ENCODE data around the gene HNRNPCL4. TPM values are rescaled to one million over a fixed set of nuclear protein-coding genes. Genes with fewer than 3 reads are reported as not detected.
"Not testable (repeated sequence)": the region's sequence is repeated elsewhere in the genome, so short reads cannot be mapped to it uniquely, and the experiment has no call there.

HNRNPCL4 gene
- total RNA-seq (not detected), polyA plus RNA-seq (not detected)
- long read RNA-seq, donor 1 = 0 reads
- long read RNA-seq, donor 2 = 0 reads
- long read RNA-seq, donor 3 = 0 reads

DNA sequence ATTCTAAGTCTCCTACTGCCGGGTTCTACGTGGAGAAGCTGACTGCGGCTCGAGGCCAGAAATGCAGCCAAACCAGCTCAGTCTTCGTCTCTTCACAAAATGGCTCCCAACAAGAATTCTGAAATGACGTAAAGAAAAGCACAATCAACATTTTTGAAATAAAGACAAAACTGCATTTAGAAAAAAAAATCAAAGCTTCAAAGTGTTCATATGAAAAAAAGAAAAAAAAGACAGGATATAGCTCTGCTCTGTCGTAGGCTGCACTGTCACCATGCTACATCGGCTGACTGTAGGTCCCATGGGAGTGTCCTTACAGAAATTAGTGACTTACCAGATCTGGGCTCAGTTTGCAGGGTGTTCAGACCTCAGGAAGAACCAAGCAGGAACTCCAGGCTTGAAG is at the start of gene HNRNPCL4:
TSS of gene HNRNPCL4 (minus strand) at position 101 of the 400 bp plus-strand sequence. CDS start 164 bp downstream, outside the sequence.
- WGBS, 3 donors = no CpG with 5 or more reads among the region's 8 CpGs
- DNase-seq; H3K9me3 ChIP-seq; H3K36me3 ChIP-seq; H3K4me3 ChIP-seq; H3K27ac ChIP-seq; intact Hi-C loops (cut with DNase I); H3K27me3 ChIP-seq; H3K4me1 ChIP-seq (ENCODE audit: insufficient read depth): not testable (repeated sequence)

DNA sequence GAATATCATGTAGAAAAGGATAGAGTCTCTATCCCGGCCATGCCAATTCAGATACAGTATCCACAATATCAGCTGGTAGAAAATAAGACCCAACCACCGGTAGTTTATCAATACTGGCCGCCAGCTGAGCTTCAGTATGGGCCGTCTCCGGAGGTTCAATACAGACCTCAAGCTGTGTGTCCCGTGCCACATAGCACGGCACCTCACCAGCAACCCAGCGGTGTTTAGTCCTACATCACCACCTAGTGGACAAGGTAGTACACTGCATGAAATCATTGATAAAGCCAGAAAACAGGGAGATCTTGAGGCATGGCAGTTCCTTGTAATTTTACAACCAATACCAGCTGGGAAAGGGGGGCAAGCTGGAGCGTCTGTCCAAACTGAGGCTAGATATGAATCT is 43.3 kb upstream of the HNRNPCL4 start:
- intact Hi-C loops (cut with DNase I); DNase-seq; H3K36me3 ChIP-seq; H3K4me1 ChIP-seq (ENCODE audit: insufficient read depth); H3K4me3 ChIP-seq; H3K27me3 ChIP-seq; H3K9me3 ChIP-seq; H3K27ac ChIP-seq: not testable (repeated sequence)
- no CpG with 5 or more reads among the region's 9 CpGs for WGBS, 3 donors

DNA sequence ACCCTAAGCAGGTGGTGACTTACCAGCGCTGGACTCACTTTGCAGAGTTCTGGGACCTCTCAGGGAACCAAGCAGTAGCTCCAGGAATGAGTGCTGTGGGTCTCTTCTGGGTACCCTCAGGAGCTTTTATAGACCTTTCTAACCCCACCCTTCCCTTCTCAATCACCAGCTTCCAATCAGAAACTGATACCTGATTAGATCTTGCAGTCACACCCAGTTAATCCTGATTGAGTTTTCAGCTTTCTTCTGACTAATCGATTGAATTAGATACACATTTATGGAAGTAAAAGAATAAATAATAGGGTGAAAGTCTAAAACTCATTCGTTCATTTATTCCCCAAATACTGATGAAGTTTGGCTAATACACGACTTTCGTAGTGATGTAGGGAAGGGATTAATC is 35.9 kb upstream of the HNRNPCL4 start, which contains the start of gene PRAMEF13:
TSS of gene PRAMEF13 (minus strand) at position 101 of the 400 bp plus-strand sequence. CDS start 1,820 bp downstream, outside the sequence.
- intact Hi-C loops (cut with DNase I); H3K27me3 ChIP-seq; H3K36me3 ChIP-seq; H3K4me3 ChIP-seq; DNase-seq; H3K27ac ChIP-seq; H3K4me1 ChIP-seq (ENCODE audit: insufficient read depth); H3K9me3 ChIP-seq: not testable (repeated sequence)
- WGBS, 3 donors = 64% methylated on average over 3 of the region's 5 CpGs; no CpG with 5 or more reads in 2 of the 3 donors

DNA sequence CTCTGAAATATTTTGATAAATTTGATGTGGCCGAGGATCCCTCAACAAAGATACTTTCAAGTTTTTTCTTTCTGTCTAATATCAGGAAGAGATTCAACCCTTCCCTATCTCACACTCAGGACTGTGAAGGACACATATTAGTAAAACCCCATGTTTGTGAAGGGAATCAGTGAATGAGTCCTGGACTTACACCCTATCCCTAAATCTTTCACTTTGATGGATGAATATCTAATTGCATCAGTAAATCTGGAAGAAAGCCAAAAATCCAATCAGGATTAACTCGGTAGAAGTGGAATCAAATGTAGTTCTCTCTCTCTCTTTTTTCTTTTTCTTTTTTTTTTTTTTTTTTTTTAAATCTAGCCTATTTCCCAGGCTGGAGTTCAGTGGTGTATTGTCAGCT is 6.1 kb upstream of the HNRNPCL4 start, which contains the start of gene PRAMEF9:
TSS of gene PRAMEF9 (plus strand) at position 301 of the 400 bp plus-strand sequence. CDS start 3,433 bp downstream, outside the sequence.
- H3K4me3 ChIP-seq; DNase-seq; H3K9me3 ChIP-seq; H3K36me3 ChIP-seq; H3K4me1 ChIP-seq (ENCODE audit: insufficient read depth); intact Hi-C loops (cut with DNase I); H3K27me3 ChIP-seq; H3K27ac ChIP-seq: not testable (repeated sequence)
- 48 to 86% (median 73%) methylated on average over 1 to 2 of the region's 2 CpGs for WGBS, 3 donors

DNA sequence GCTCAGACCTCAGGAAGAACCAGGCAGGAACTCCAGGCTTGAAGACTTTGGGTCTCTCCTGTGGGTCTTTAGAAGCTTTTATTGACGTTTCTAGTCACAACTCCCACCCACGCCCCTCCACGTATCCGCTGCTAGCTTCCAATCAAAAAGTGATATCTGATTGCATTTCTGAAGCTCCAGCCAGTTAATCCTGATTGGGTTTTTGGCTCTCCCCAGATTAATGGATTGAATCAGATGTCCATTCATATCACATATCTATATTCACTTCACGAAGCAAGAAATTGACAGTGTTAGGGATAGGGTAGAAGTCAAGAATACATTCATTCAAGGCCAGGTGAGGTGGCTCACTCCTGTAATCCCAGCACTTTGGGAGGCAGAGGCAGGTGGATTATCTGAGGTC is 9.5 kb downstream of the HNRNPCL4 start, which contains the start of gene PRAMEF26:
TSS of gene PRAMEF26 (minus strand) at position 101 of the 400 bp plus-strand sequence. CDS start 2,914 bp downstream, outside the sequence.
- WGBS, 3 donors = 83 to 100% methylated on average over 1 of the region's 5 CpGs; no CpG with 5 or more reads in 1 of the 3 donors
- H3K4me1 ChIP-seq (ENCODE audit: insufficient read depth); H3K4me3 ChIP-seq; H3K36me3 ChIP-seq; H3K27me3 ChIP-seq; DNase-seq; H3K9me3 ChIP-seq; H3K27ac ChIP-seq; intact Hi-C loops (cut with DNase I): not testable (repeated sequence)

DNA sequence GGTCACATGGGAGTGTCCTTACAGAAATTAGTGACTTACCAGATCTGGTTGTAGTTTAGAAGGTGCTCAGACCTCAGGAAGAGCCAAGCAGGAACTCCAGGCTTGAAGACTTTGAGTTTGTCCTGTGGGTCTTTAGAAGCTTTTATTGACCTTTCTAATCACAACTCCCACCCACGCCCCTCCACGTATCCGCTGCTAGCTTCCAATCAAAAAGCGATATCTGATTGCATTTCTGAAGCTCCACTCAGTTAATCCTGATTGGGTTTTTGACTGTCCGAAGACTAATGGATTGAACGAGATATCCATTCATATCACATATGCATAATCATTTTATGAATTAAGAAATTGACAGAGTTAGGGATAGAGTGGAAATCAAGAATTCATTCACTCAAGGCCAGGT is 48.7 kb downstream of the HNRNPCL4 start, which contains the start of gene HNRNPCL2:
TSS of gene HNRNPCL2 (minus strand) at position 101 of the 400 bp plus-strand sequence. CDS start 454 bp downstream, outside the sequence.
- H3K27ac ChIP-seq; intact Hi-C loops (cut with DNase I); H3K4me1 ChIP-seq (ENCODE audit: insufficient read depth); H3K27me3 ChIP-seq; H3K36me3 ChIP-seq; H3K9me3 ChIP-seq; H3K4me3 ChIP-seq; DNase-seq: not testable (repeated sequence)
- WGBS, 3 donors = 86 to 88% (median 86%) methylated on average over 6 of the region's 6 CpGs

Other genes starting within 250 kb of the HNRNPCL4 start
- not detected for gene PRAMEF7, start 249.0 kb downstream of the HNRNPCL4 start, total RNA-seq
- not detected for gene PRAMEF7, start 249.0 kb downstream of the HNRNPCL4 start, polyA plus RNA-seq
- gene PRAMEF6, start 218.1 kb downstream of the HNRNPCL4 start, total RNA-seq = not detected
- gene PRAMEF6, start 218.1 kb downstream of the HNRNPCL4 start, polyA plus RNA-seq = not detected
- not detected for gene PRAMEF27, start 109.1 kb downstream of the HNRNPCL4 start, total RNA-seq
- not detected for gene PRAMEF27, start 109.1 kb downstream of the HNRNPCL4 start, polyA plus RNA-seq
- not detected for gene HNRNPCL3, start 104.9 kb downstream of the HNRNPCL4 start, total RNA-seq
- not detected for gene HNRNPCL3, start 104.9 kb downstream of the HNRNPCL4 start, polyA plus RNA-seq
- gene PRAMEF25, start 94.9 kb downstream of the HNRNPCL4 start, total RNA-seq = not detected
- gene PRAMEF25, start 94.9 kb downstream of the HNRNPCL4 start, polyA plus RNA-seq = not detected
- gene HNRNPCL2, start 48.8 kb downstream of the HNRNPCL4 start, total RNA-seq = not detected
- gene HNRNPCL2, start 48.8 kb downstream of the HNRNPCL4 start, polyA plus RNA-seq = not detected
- not detected for gene PRAMEF26, start 9.6 kb downstream of the HNRNPCL4 start, total RNA-seq
- not detected for gene PRAMEF26, start 9.6 kb downstream of the HNRNPCL4 start, polyA plus RNA-seq
- gene PRAMEF9, start 6.2 kb upstream of the HNRNPCL4 start, total RNA-seq = not detected
- gene PRAMEF9, start 6.2 kb upstream of the HNRNPCL4 start, polyA plus RNA-seq = not detected
- gene PRAMEF13, start 35.8 kb upstream of the HNRNPCL4 start, total RNA-seq = not detected
- gene PRAMEF13, start 35.8 kb upstream of the HNRNPCL4 start, polyA plus RNA-seq = not detected
- gene PRAMEF18, start 60.5 kb upstream of the HNRNPCL4 start, total RNA-seq = not detected
- gene PRAMEF18, start 60.5 kb upstream of the HNRNPCL4 start, polyA plus RNA-seq = not detected
- not detected for gene PRAMEF5, start 88.6 kb upstream of the HNRNPCL4 start, total RNA-seq
- not detected for gene PRAMEF5, start 88.6 kb upstream of the HNRNPCL4 start, polyA plus RNA-seq
- not detected for gene PRAMEF8, start 119.5 kb upstream of the HNRNPCL4 start, total RNA-seq
- gene PRAMEF8, start 119.5 kb upstream of the HNRNPCL4 start, polyA plus RNA-seq = not detected
- gene PRAMEF33, start 137.9 kb upstream of the HNRNPCL4 start, total RNA-seq = not detected
- gene PRAMEF33, start 137.9 kb upstream of the HNRNPCL4 start, polyA plus RNA-seq = not detected
- gene PRAMEF15, start 149.9 kb upstream of the HNRNPCL4 start, total RNA-seq = not detected
- gene PRAMEF15, start 149.9 kb upstream of the HNRNPCL4 start, polyA plus RNA-seq = not detected
- not detected for gene PRAMEF14, start 181.5 kb upstream of the HNRNPCL4 start, total RNA-seq
- not detected for gene PRAMEF14, start 181.5 kb upstream of the HNRNPCL4 start, polyA plus RNA-seq
- gene PRAMEF19, start 206.3 kb upstream of the HNRNPCL4 start, total RNA-seq = not detected
- not detected for gene PRAMEF19, start 206.3 kb upstream of the HNRNPCL4 start, polyA plus RNA-seq
- not detected for gene PRAMEF17, start 224.0 kb upstream of the HNRNPCL4 start, total RNA-seq
- gene PRAMEF17, start 224.0 kb upstream of the HNRNPCL4 start, polyA plus RNA-seq = not detected
- not detected for gene PRAMEF20, start 244.8 kb upstream of the HNRNPCL4 start, total RNA-seq
- not detected for gene PRAMEF20, start 244.8 kb upstream of the HNRNPCL4 start, polyA plus RNA-seq

Measured in ovary (tissue), 10 donors.